ENCODE results near the gene REV1.

Gene REV1

GRCh38 chr2:99458529-99458928 lies 31.3 kb downstream of the REV1 start:
- no peak overlapping the region for H3K27ac ChIP-seq (ENCODE audit: insufficient read depth, low read depth, low read length, poor library complexity, severe bottlenecking)
- no peaks in the 10 kb centered on the region for H3K27me3 ChIP-seq (ENCODE audit: control insufficient read depth, insufficient read depth, low read length, poor library complexity, severe bottlenecking)
- no peak overlapping the region for H3K4me3 ChIP-seq (ENCODE audit: insufficient read depth, low read depth, low read length)
- 92 to 93% methylated on average over 2 of the region's 2 CpGs for WGBS, 2 experiments
- H3K4me1 ChIP-seq (ENCODE audit: control insufficient read depth, insufficient read depth, low read length), result no peaks in the 10 kb centered on the region
- H3K9me3 ChIP-seq (ENCODE audit: control insufficient read depth, low read length), result no peaks in the 10 kb centered on the region
- H3K36me3 ChIP-seq (ENCODE audit: control insufficient read depth, insufficient read depth, low read length), result peaks cover 13% of the 10 kb centered on the region

GRCh38 chr2:99451686-99452085 lies 38.1 kb downstream of the REV1 start:
- Histone ChIP-seq H3K4me3 (ENCODE audit: insufficient read depth, low read depth, low read length) (no peak overlapping the region), H3K27ac (ENCODE audit: insufficient read depth, low read depth, low read length, poor library complexity, severe bottlenecking) (no peak overlapping the region), H3K36me3 (ENCODE audit: control insufficient read depth, insufficient read depth, low read length) (peaks cover 13% of the 10 kb centered on the region), H3K27me3 (ENCODE audit: control insufficient read depth, insufficient read depth, low read length, poor library complexity, severe bottlenecking) (no peaks in the 10 kb centered on the region), H3K4me1 (ENCODE audit: control insufficient read depth, insufficient read depth, low read length) (no peaks in the 10 kb centered on the region), H3K9me3 (ENCODE audit: control insufficient read depth, low read length) (no peaks in the 10 kb centered on the region)
- 96 to 97% methylated on average over 3 to 4 of the region's 4 CpGs for WGBS, 2 experiments

DNA sequence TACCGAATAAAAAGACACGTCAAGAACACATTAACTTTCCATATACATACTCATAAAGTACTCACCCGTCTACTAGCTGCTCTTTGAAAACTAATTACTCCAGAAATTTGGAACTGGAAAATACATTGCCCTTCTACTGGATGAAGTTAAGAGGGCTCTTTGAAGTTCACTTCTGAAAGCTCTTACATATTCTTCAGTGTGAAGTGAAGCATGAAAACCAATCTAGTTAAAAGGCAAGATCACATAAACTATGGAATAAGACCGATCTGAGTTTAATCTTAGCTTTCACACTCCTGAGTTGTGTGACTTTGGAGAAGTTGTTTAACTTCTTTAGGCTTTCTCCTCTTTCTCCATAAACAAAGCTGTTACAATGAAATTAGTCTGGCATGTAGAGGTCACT lies 38.5 kb downstream of the REV1 start:
- H3K27me3 ChIP-seq (ENCODE audit: control insufficient read depth, insufficient read depth, low read length, poor library complexity, severe bottlenecking), result no peaks in the 10 kb centered on the region
- no peaks in the 10 kb centered on the region for H3K9me3 ChIP-seq (ENCODE audit: control insufficient read depth, low read length)
- WGBS, 2 experiments, result 76 to 82% methylated on average over 3 to 4 of the region's 4 CpGs
- no peaks in the 10 kb centered on the region for H3K4me1 ChIP-seq (ENCODE audit: control insufficient read depth, insufficient read depth, low read length)
- peaks cover 12% of the 10 kb centered on the region for H3K36me3 ChIP-seq (ENCODE audit: control insufficient read depth, insufficient read depth, low read length)
- no peak overlapping the region for H3K4me3 ChIP-seq (ENCODE audit: insufficient read depth, low read depth, low read length)
- H3K27ac ChIP-seq (ENCODE audit: insufficient read depth, low read depth, low read length, poor library complexity, severe bottlenecking), result no peak overlapping the region

DNA sequence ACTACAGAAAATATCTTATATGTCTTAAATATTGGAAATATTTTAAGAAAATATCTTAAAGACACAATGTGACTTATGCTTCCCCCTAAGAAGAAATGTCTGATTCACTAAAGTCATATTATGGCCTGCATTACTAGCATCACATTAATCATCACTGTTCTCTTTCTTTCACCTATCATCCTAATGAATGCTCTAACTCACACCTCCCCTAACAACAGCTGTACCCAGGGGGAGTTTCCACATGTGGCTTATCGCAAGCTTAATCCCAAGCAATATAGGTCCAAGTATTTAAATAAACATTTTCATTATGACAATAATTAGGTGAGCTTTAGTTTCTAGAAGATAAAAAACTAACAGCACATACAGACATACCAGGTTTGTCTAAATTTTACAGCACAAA lies 39.6 kb downstream of the REV1 start:
- no peaks in the 10 kb centered on the region for H3K4me1 ChIP-seq (ENCODE audit: control insufficient read depth, insufficient read depth, low read length)
- no peak overlapping the region for H3K4me3 ChIP-seq (ENCODE audit: insufficient read depth, low read depth, low read length)
- peaks cover 4% of the 10 kb centered on the region for H3K36me3 ChIP-seq (ENCODE audit: control insufficient read depth, insufficient read depth, low read length)
- H3K9me3 ChIP-seq (ENCODE audit: control insufficient read depth, low read length), result no peaks in the 10 kb centered on the region
- no peak overlapping the region for H3K27ac ChIP-seq (ENCODE audit: insufficient read depth, low read depth, low read length, poor library complexity, severe bottlenecking)
- H3K27me3 ChIP-seq (ENCODE audit: control insufficient read depth, insufficient read depth, low read length, poor library complexity, severe bottlenecking), result no peaks in the 10 kb centered on the region
- WGBS, 2 experiments, result no CpG with 5 or more reads among the region's 1 CpG

DNA sequence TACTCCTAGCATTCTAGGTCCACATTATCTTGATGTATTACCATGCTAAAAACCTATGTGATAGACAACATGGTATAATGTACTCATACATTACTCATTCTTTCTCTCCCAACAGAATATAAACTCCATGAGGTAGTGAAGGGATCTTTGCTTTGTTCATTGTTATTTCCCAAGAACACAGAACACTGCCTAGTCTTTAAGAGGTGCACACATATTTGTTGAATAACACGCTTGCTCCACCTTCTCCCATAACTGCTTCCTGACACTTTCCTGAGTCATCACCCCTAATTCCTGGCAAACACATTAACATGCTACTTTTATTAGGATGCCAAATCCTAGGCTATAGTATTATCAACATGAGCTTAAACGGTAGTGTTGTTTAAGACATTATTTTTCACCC lies 41.3 kb downstream of the REV1 start:
- no peaks in the 10 kb centered on the region for H3K4me1 ChIP-seq (ENCODE audit: control insufficient read depth, insufficient read depth, low read length)
- H3K27me3 ChIP-seq (ENCODE audit: control insufficient read depth, insufficient read depth, low read length, poor library complexity, severe bottlenecking), result no peaks in the 10 kb centered on the region
- WGBS, 2 experiments, result 95 to 100% methylated on average over 1 of the region's 2 CpGs
- H3K36me3 ChIP-seq (ENCODE audit: control insufficient read depth, insufficient read depth, low read length), result peaks cover 4% of the 10 kb centered on the region
- H3K9me3 ChIP-seq (ENCODE audit: control insufficient read depth, low read length), result no peaks in the 10 kb centered on the region
- H3K4me3 ChIP-seq (ENCODE audit: insufficient read depth, low read depth, low read length), result no peak overlapping the region
- no peak overlapping the region for H3K27ac ChIP-seq (ENCODE audit: insufficient read depth, low read depth, low read length, poor library complexity, severe bottlenecking)

GRCh38 chr2:99445065-99445464 lies 44.8 kb downstream of the REV1 start:
- Histone ChIP-seq H3K4me3 (ENCODE audit: insufficient read depth, low read depth, low read length) (no peak overlapping the region), H3K4me1 (ENCODE audit: control insufficient read depth, insufficient read depth, low read length) (no peaks in the 10 kb centered on the region), H3K9me3 (ENCODE audit: control insufficient read depth, low read length) (no peaks in the 10 kb centered on the region), H3K36me3 (ENCODE audit: control insufficient read depth, insufficient read depth, low read length) (no peaks in the 10 kb centered on the region), H3K27me3 (ENCODE audit: control insufficient read depth, insufficient read depth, low read length, poor library complexity, severe bottlenecking) (no peaks in the 10 kb centered on the region), H3K27ac (ENCODE audit: insufficient read depth, low read depth, low read length, poor library complexity, severe bottlenecking) (no peak overlapping the region)
- WGBS, 2 experiments, result 92 to 98% methylated on average over 2 to 4 of the region's 4 CpGs

DNA sequence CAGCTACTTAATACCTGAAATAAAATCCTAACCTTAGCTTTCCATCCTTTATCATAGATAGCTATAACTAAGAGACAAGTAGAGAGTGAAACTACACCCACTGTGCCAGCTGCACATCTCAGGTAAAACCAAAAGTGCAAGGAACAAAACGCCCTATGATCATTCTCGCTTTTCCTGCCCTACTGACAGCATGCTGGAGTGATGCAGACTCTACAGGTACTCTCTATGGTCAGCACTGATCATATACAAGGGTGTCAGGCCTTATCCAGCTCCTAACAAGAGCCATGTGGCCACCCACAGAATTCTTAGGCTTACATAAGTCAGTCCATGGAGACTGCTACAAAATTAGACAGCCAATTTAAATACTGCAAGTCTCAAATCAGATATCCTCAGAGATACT lies 45.6 kb downstream of the REV1 start:
- H3K4me3 ChIP-seq (ENCODE audit: insufficient read depth, low read depth, low read length), result no peak overlapping the region
- H3K27me3 ChIP-seq (ENCODE audit: control insufficient read depth, insufficient read depth, low read length, poor library complexity, severe bottlenecking), result no peaks in the 10 kb centered on the region
- no peaks in the 10 kb centered on the region for H3K4me1 ChIP-seq (ENCODE audit: control insufficient read depth, insufficient read depth, low read length)
- WGBS, 2 experiments, result 93 to 97% methylated on average over 2 of the region's 2 CpGs
- no peaks in the 10 kb centered on the region for H3K9me3 ChIP-seq (ENCODE audit: control insufficient read depth, low read length)
- H3K27ac ChIP-seq (ENCODE audit: insufficient read depth, low read depth, low read length, poor library complexity, severe bottlenecking), result no peak overlapping the region
- no peaks in the 10 kb centered on the region for H3K36me3 ChIP-seq (ENCODE audit: control insufficient read depth, insufficient read depth, low read length)

DNA sequence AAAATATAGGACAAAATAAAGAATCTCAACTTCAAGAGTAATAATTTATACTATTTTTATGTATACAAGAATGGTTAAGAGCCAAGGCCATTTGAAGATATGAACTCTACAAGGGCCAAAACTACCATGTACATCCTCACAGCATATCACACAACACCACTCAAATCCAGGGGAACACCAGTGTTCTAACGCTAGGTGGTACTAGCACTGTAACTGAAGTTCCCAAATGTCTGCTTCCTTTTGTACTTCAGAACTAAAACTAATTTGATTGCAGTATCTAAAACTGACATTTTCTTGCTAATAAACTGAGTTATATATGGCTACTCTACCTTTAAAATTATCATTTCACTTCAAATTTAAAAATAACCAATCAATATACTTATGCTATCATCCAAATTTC lies 47.0 kb downstream of the REV1 start:
- H3K27me3 ChIP-seq (ENCODE audit: control insufficient read depth, insufficient read depth, low read length, poor library complexity, severe bottlenecking), result no peaks in the 10 kb centered on the region
- H3K9me3 ChIP-seq (ENCODE audit: control insufficient read depth, low read length), result no peaks in the 10 kb centered on the region
- no peak overlapping the region for H3K27ac ChIP-seq (ENCODE audit: insufficient read depth, low read depth, low read length, poor library complexity, severe bottlenecking)
- peaks cover 7% of the 10 kb centered on the region for H3K36me3 ChIP-seq (ENCODE audit: control insufficient read depth, insufficient read depth, low read length)
- no peaks in the 10 kb centered on the region for H3K4me1 ChIP-seq (ENCODE audit: control insufficient read depth, insufficient read depth, low read length)
- H3K4me3 ChIP-seq (ENCODE audit: insufficient read depth, low read depth, low read length), result no peak overlapping the region
- WGBS, 2 experiments, result 82 to 95% methylated on average over 1 of the region's 1 CpG

GRCh38 chr2:99439971-99440505 lies 49.8 kb downstream of the REV1 start:
- no peaks in the 10 kb centered on the region for H3K27me3 ChIP-seq (ENCODE audit: control insufficient read depth, insufficient read depth, low read length, poor library complexity, severe bottlenecking)
- H3K4me3 ChIP-seq (ENCODE audit: insufficient read depth, low read depth, low read length), result no peak overlapping the region
- H3K9me3 ChIP-seq (ENCODE audit: control insufficient read depth, low read length), result no peaks in the 10 kb centered on the region
- peaks cover 7% of the 10 kb centered on the region for H3K36me3 ChIP-seq (ENCODE audit: control insufficient read depth, insufficient read depth, low read length)
- no peaks in the 10 kb centered on the region for H3K4me1 ChIP-seq (ENCODE audit: control insufficient read depth, insufficient read depth, low read length)
- no peak overlapping the region for H3K27ac ChIP-seq (ENCODE audit: insufficient read depth, low read depth, low read length, poor library complexity, severe bottlenecking)
- 69 to 77% methylated on average over 4 of the region's 4 CpGs for WGBS, 2 experiments

GRCh38 chr2:99436874-99437273 lies 52.9 kb downstream of the REV1 start:
- no peak overlapping the region for H3K4me3 ChIP-seq (ENCODE audit: insufficient read depth, low read depth, low read length)
- H3K36me3 ChIP-seq (ENCODE audit: control insufficient read depth, insufficient read depth, low read length), result peaks cover 7% of the 10 kb centered on the region
- no peaks in the 10 kb centered on the region for H3K9me3 ChIP-seq (ENCODE audit: control insufficient read depth, low read length)
- H3K27ac ChIP-seq (ENCODE audit: insufficient read depth, low read depth, low read length, poor library complexity, severe bottlenecking), result no peak overlapping the region
- no peaks in the 10 kb centered on the region for H3K4me1 ChIP-seq (ENCODE audit: control insufficient read depth, insufficient read depth, low read length)
- 91 to 96% methylated on average over 10 of the region's 10 CpGs for WGBS, 2 experiments
- H3K27me3 ChIP-seq (ENCODE audit: control insufficient read depth, insufficient read depth, low read length, poor library complexity, severe bottlenecking), result no peaks in the 10 kb centered on the region

DNA sequence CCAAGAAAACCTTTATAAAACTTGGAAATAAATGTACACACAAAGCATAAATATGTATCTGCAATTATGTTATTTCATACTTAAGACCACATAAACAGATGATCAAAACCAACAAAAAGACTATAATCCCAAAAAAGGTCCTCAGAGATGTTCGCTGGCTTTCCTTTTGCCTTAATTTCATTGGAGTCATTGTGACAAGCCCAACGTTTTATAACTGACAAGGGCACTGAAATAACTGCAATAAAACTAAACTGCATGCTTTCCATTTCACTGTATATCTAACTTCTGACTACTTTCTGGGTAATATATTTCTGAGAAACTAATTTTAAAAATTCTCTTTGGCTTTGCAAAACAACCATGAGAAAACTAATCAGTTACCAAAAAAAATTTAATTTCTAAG lies 56.5 kb downstream of the REV1 start:
- Histone ChIP-seq H3K9me3 (ENCODE audit: control insufficient read depth, low read length) (no peaks in the 10 kb centered on the region), H3K36me3 (ENCODE audit: control insufficient read depth, insufficient read depth, low read length) (peaks cover 12% of the 10 kb centered on the region), H3K4me1 (ENCODE audit: control insufficient read depth, insufficient read depth, low read length) (no peaks in the 10 kb centered on the region), H3K27ac (ENCODE audit: insufficient read depth, low read depth, low read length, poor library complexity, severe bottlenecking) (no peak overlapping the region), H3K4me3 (ENCODE audit: insufficient read depth, low read depth, low read length) (no peak overlapping the region), H3K27me3 (ENCODE audit: control insufficient read depth, insufficient read depth, low read length, poor library complexity, severe bottlenecking) (no peaks in the 10 kb centered on the region)
- WGBS, 2 experiments, result 93 to 96% methylated on average over 2 of the region's 2 CpGs
